NK-92 treated with Interleukin-12 subunit alpha and Interleukin-12 subunit beta, amount 100 ng/mL, for 24 hours (cell line): ENCODE measurements around the gene MARCHF3.
"Not testable (repeated sequence)": the region's sequence is repeated elsewhere in the genome, so short reads cannot be mapped to it uniquely, and the experiment has no call there.

Experiments
- DNase-seq: peaks from one replicate; lab custom pipeline; 2025; lab: John Stamatoyannopoulos, UW

MARCHF3 gene

GRCh38 chr5:126847456-126847820, 182.9 kb downstream of the MARCHF3 start:
- no peak for DNase-seq

- no peak for DNase-seq
Measured at GRCh38 chr5:126846744-126847455, 183.5 kb downstream of the MARCHF3 start.

GRCh38 chr5:126846344-126846743, 184.0 kb downstream of the MARCHF3 start:
- DNase-seq: no peak

- not testable (repeated sequence) for DNase-seq
Measured at GRCh38 chr5:126845470-126846070, 184.8 kb downstream of the MARCHF3 start.

- not testable (repeated sequence) for DNase-seq
Measured at GRCh38 chr5:126843375-126843774, 187.0 kb downstream of the MARCHF3 start.

- DNase-seq: not testable (repeated sequence)
Measured at GRCh38 chr5:126839407-126839806, 191.0 kb downstream of the MARCHF3 start.

GRCh38 chr5:126837906-126838539, 192.3 kb downstream of the MARCHF3 start:
- DNase-seq: no peak

GRCh38 chr5:126837242-126837641, 193.1 kb downstream of the MARCHF3 start:
- DNase-seq: no peak

GRCh38 chr5:126836778-126837177, 193.6 kb downstream of the MARCHF3 start:
- DNase-seq: no peak

GRCh38 chr5:126831156-126831555, 199.2 kb downstream of the MARCHF3 start:
- no peak for DNase-seq

- no peak for DNase-seq
Measured at GRCh38 chr5:126830061-126830460, 200.3 kb downstream of the MARCHF3 start.

GRCh38 chr5:126829098-126829497, 201.3 kb downstream of the MARCHF3 start:
- DNase-seq: no peak

- no peak for DNase-seq
Measured at GRCh38 chr5:126826619-126827215, 203.6 kb downstream of the MARCHF3 start.

GRCh38 chr5:126819253-126819652, 211.1 kb downstream of the MARCHF3 start:
- no peak for DNase-seq

- DNase-seq: no peak
Measured at GRCh38 chr5:126818736-126819135, 211.6 kb downstream of the MARCHF3 start.
